ENCODE results near the gene CYP4A22. TPM values are rescaled to one million over a fixed set of nuclear protein-coding genes. Genes with fewer than 3 reads are reported as not detected.

The CYP4A22 gene
- total RNA-seq, 1 experiment from 2014 or later = not detected

GRCh38 chr1:47175227-47175934, 38.1 kb downstream of the CYP4A22 start:
- TF ChIP-seq CTCF (IDR thresholded peaks at IDR 0.05; ENCODE audit: unreplicated experiment) = peak; percentile 90
- Mint-ChIP-seq H3K9me3 (ENCODE audit: low read depth, unreplicated experiment) (no peaks in the 10 kb centered on the region), H3K27me3 (ENCODE audit: unreplicated experiment) (no peaks in the 10 kb centered on the region), H3K36me3 (ENCODE audit: insufficient read depth, unreplicated experiment) (peaks cover 14% of the 10 kb centered on the region), H3K4me1 (ENCODE audit: low read depth, unreplicated experiment) (peaks cover 34% of the 10 kb centered on the region), H3K4me3 (ENCODE audit: low read depth, unreplicated experiment) (peak overlapping the region; percentile 31), H3K27ac (ENCODE audit: unreplicated experiment) (peak overlapping the region; percentile 49)
- DNase-seq = peak; percentile 78
- intact Hi-C loops (cut with micrococcal nuclease; ENCODE audit: unreplicated experiment) = loop anchor here (5.0 to 10.0 kb wide), 2 partner anchors 68 to 431 kb away; no protein-coding TSS in a partner anchor
- CTCF ChIA-PET = interaction anchor here (0.6 to 1.1 kb wide), 5 partner anchors 9 to 1360 kb away, joined by 3 to 4 read pairs (median 4); partner anchors contain the start of gene PDZK1IP1
- no TSS peak for BruUV-seq (replicated peaks)

- Mint-ChIP-seq H3K27ac (ENCODE audit: unreplicated experiment) (no peak overlapping the region), H3K4me3 (ENCODE audit: low read depth, unreplicated experiment) (no peak overlapping the region), H3K27me3 (ENCODE audit: unreplicated experiment) (no peaks in the 10 kb centered on the region), H3K36me3 (ENCODE audit: insufficient read depth, unreplicated experiment) (peaks cover 37% of the 10 kb centered on the region), H3K9me3 (ENCODE audit: low read depth, unreplicated experiment) (no peaks in the 10 kb centered on the region), H3K4me1 (ENCODE audit: low read depth, unreplicated experiment) (peaks cover 55% of the 10 kb centered on the region)
- no TSS peak for BruUV-seq (replicated peaks)
- intact Hi-C loops (cut with micrococcal nuclease; ENCODE audit: unreplicated experiment) = loop anchor here (5.0 to 10.0 kb wide), 2 partner anchors 71 to 433 kb away; no protein-coding TSS in a partner anchor
- CTCF ChIA-PET = interaction anchor here (0.6 to 2.7 kb wide), 3 partner anchors 14 to 260 kb away, joined by 4 to 92 read pairs (median 52); partner anchors contain the start of genes FOXD2 and PDZK1IP1
- TF ChIP-seq CTCF (IDR thresholded peaks at IDR 0.05; ENCODE audit: unreplicated experiment) = no peak
- no peak for DNase-seq
Measured at GRCh38 chr1:47178020-47178419, 40.8 kb downstream of the CYP4A22 start.

- Mint-ChIP-seq H3K27ac (ENCODE audit: unreplicated experiment) (peak overlapping the region; percentile 62), H3K36me3 (ENCODE audit: insufficient read depth, unreplicated experiment) (peaks cover 43% of the 10 kb centered on the region), H3K27me3 (ENCODE audit: unreplicated experiment) (no peaks in the 10 kb centered on the region), H3K9me3 (ENCODE audit: low read depth, unreplicated experiment) (no peaks in the 10 kb centered on the region), H3K4me1 (ENCODE audit: low read depth, unreplicated experiment) (peaks cover 55% of the 10 kb centered on the region), H3K4me3 (ENCODE audit: low read depth, unreplicated experiment) (peak overlapping the region; percentile 56)
- BruUV-seq (replicated peaks) = no TSS peak
- CTCF ChIA-PET = interaction anchor here (0.6 to 2.7 kb wide), 22 partner anchors 10 to 548 kb away, joined by 3 to 92 read pairs (median 5); partner anchors contain the start of genes CMPK1, FOXD2, PDZK1IP1 and STIL
- no peak for TF ChIP-seq CTCF (IDR thresholded peaks at IDR 0.05; ENCODE audit: unreplicated experiment)
- no peak for DNase-seq
- intact Hi-C loops (cut with micrococcal nuclease; ENCODE audit: unreplicated experiment) = loop anchor here (1.0 to 10.0 kb wide), 3 partner anchors 71 to 434 kb away; no protein-coding TSS in a partner anchor
Measured at GRCh38 chr1:47178654-47179016, 41.4 kb downstream of the CYP4A22 start.

GRCh38 chr1:47179017-47179987, 42.1 kb downstream of the CYP4A22 start:
- CTCF ChIA-PET = interaction anchor here (0.6 to 2.7 kb wide), 23 partner anchors 9 to 547 kb away, joined by 3 to 92 read pairs (median 5); partner anchors contain the start of genes CMPK1, FOXD2, PDZK1IP1 and STIL
- H3K27me3 Mint-ChIP-seq (ENCODE audit: unreplicated experiment) = no peaks in the 10 kb centered on the region
- peak; percentile 95 for DNase-seq
- H3K36me3 Mint-ChIP-seq (ENCODE audit: insufficient read depth, unreplicated experiment) = peaks cover 50% of the 10 kb centered on the region
- H3K9me3 Mint-ChIP-seq (ENCODE audit: low read depth, unreplicated experiment) = no peaks in the 10 kb centered on the region
- intact Hi-C loops (cut with micrococcal nuclease; ENCODE audit: unreplicated experiment) = loop anchor here (1.0 to 10.0 kb wide), 3 partner anchors 72 to 435 kb away; no protein-coding TSS in a partner anchor
- H3K27ac Mint-ChIP-seq (ENCODE audit: unreplicated experiment) = peak overlapping the region; percentile 62
- peaks cover 55% of the 10 kb centered on the region for H3K4me1 Mint-ChIP-seq (ENCODE audit: low read depth, unreplicated experiment)
- TF ChIP-seq CTCF (IDR thresholded peaks at IDR 0.05; ENCODE audit: unreplicated experiment) = peak; percentile 63
- H3K4me3 Mint-ChIP-seq (ENCODE audit: low read depth, unreplicated experiment) = peak overlapping the region; percentile 56
- no TSS peak for BruUV-seq (replicated peaks)

Data from Calu3 (cell line).